Bronchial epithelial cell (primary cell): ENCODE measurements around the gene LGALS7. TPM values are rescaled to one million over a fixed set of nuclear protein-coding genes. Genes with fewer than 3 reads are reported as not detected.
"Not testable (repeated sequence)": the region's sequence is repeated elsewhere in the genome, so short reads cannot be mapped to it uniquely, and the experiment has no call there.

Experiments used
- DNase-seq: peaks from one replicate; pipeline ENCODE4 v3.0.0-alpha.2; 2010; ENCODE audit warnings: low read depth
- FAIRE-seq: peaks from 2 replicates; lab custom pipeline; 2011; peaks lifted over from hg19 to GRCh38; lab: Jason Lieb, UNC
- H3K27me3 ChIP-seq: 2 replicates; pipeline ENCODE4 v1.5.1; 2011; ENCODE audit warnings: low read length; ENCODE audit not compliant: control insufficient read depth, insufficient read depth
- H3K36me3 ChIP-seq: 2 replicates; pipeline ENCODE4 v1.5.1; 2011; ENCODE audit warnings: low read length; ENCODE audit not compliant: control insufficient read depth, insufficient read depth
- H3K4me3 ChIP-seq: 2 replicates; pipeline ENCODE4 v1.5.1; 2011; ENCODE audit warnings: mild to moderate bottlenecking, low read depth, low read length, control low read depth
- total RNA-seq: library from RNA; depleted of rRNA; stranded (reverse); fragments of >200 nt; gene quantifications from 2 replicates; pipeline ENCODE4 v1.2.1, GENCODE V29; 2014
- TF ChIP-seq, protein P1 (sequence below): IDR thresholded peaks from 2 replicates; pipeline ENCODE4 v1.5.1; 2011; ENCODE audit warnings: mild to moderate bottlenecking, moderate library complexity, low read length, control low read depth, inconsistent platforms; ENCODE audit not compliant: insufficient read depth, severe bottlenecking

Gene LGALS7
- total RNA-seq, 1 donor from 2014 or later = 406 TPM

DNA sequence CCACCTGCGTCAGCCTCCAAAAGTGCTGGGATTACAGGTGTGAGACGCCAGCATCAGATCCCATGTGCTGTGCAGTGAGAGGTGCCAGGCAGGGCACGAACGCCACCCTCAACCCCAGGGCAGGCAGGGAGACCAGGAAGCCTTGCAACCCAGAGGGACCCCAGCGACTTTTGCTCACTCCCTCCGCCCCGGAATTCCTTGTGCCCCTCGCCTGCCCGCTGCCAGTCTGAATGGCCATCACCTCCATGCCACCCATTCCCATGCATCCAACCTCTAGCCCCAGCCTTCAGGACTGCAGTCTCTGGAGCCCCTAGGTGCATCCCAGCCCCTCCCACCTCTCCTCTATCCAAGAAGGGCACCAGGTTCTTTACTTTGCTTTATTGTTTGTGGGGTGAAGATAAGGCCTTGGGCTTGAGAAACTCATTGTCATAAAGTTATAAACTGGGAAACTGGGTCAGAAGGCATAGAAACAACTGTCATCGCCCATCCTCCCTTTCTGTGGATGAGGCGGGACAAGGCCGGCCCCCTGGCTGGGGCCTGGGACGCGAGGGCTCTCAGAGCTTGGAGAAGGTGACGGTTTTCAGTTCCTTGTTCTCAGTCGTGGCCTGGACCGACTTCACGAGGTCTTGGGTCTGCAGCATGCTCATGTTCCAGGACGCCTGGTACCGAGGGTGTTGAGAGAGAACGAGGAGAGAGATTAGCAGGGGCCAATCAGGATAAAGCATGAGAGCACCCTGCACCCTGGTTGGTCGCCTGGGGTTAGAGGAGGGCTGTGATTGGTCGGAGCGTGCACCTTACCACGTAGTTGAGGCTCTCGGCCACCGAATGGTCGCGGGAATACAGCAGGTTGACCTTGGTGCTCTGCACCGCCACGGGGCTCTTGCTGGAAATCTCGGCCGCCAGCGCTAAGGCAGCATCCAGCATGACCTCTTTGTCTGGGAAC lies 42.0 kb upstream of the LGALS7 start:
- DNase-seq (no peak), FAIRE-seq (peak; percentile 60)
- TF ChIP-seq, protein P1, sequence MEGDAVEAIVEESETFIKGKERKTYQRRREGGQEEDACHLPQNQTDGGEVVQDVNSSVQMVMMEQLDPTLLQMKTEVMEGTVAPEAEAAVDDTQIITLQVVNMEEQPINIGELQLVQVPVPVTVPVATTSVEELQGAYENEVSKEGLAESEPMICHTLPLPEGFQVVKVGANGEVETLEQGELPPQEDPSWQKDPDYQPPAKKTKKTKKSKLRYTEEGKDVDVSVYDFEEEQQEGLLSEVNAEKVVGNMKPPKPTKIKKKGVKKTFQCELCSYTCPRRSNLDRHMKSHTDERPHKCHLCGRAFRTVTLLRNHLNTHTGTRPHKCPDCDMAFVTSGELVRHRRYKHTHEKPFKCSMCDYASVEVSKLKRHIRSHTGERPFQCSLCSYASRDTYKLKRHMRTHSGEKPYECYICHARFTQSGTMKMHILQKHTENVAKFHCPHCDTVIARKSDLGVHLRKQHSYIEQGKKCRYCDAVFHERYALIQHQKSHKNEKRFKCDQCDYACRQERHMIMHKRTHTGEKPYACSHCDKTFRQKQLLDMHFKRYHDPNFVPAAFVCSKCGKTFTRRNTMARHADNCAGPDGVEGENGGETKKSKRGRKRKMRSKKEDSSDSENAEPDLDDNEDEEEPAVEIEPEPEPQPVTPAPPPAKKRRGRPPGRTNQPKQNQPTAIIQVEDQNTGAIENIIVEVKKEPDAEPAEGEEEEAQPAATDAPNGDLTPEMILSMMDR = no peak

DNA sequence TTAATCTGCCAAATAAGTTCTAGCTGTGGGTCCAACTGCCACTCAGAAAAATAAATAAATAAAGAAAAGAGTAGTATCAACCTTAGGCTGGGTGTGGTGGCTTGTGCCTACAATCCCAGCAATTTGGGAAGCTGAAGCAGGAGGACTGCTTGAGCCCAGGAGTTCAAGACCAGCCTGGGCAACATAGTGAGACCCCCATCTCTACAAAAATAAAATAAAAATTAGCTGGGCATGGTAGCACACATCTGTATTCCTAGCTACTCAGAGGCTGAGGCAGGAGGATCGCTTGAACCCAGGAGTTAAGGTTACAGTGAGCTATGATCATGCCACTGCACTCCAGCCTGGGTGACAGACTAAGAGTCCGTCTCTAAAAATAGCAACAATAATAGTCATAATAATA lies 40.6 kb upstream of the LGALS7 start:
- DNase-seq, H3K36me3 ChIP-seq, H3K4me3 ChIP-seq, FAIRE-seq, H3K27me3 ChIP-seq: not testable (repeated sequence)

More for the DNA sequence above, 42.0 kb upstream of the LGALS7 start:
- H3K4me3 ChIP-seq = no peak overlapping the region
- H3K36me3 ChIP-seq = peaks cover 7% of the 10 kb centered on the region
- no peaks in the 10 kb centered on the region for H3K27me3 ChIP-seq

DNA sequence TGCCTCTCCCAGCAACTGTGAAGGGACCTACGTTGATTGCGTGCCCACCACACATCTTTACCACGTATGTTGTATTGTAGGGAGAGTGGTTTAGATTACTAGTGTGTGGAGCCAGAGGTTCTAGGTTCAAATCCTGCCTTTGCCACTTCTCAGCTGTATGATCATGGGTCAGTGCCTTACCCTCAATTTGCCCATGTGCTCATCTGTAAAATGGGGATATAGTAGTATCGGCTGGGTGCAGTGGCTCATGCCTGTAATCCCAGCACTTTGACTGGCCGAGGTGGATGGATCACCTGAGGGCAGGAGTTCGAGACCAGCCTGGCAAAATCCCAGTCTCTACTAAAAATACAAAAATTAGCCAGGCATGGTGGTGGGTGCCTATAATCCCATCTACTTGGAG lies 40.0 kb upstream of the LGALS7 start:
- FAIRE-seq = no peak
- DNase-seq = no peak
- TF ChIP-seq, protein P1 = no peak
- Histone ChIP-seq H3K36me3 (peaks cover 7% of the 10 kb centered on the region), H3K4me3 (no peak overlapping the region), H3K27me3 (no peaks in the 10 kb centered on the region)

DNA sequence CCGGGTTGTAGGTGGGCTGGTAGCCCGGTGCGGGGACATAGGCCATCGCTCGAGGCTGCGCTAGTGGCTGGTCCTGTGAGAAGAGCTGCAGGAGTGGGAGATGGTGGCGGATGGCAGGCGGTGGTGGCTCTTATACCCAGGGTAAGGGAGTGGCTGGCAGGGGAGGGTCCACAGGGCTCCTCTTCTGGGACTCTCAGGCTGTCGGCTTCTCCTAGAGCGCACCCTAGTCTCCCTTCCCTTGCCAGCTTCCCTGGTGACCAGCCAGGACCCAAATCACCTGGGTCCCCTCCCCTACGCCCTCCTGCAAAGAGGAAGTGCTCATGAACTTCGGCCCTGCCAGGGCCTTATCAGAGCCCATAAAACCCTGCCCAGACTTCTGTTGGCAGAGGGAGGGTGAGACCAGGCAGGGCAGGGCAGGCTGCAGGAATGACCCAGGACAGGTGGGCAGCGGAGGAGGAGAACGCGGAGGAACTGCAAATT lies 39.6 kb upstream of the LGALS7 start, which contains the start of gene LGALS4:
Gene LGALS4 (minus strand): TSS at position 105 of the 480 bp plus-strand sequence. CDS start 59 bp downstream, at position 46.
- TF ChIP-seq, protein P1 = no peak
- DNase-seq (no peak), FAIRE-seq (no peak)
- H3K27me3 ChIP-seq = no peaks in the 10 kb centered on the region
- no peak within 1 kb of the TSS for H3K4me3 ChIP-seq
- H3K36me3 ChIP-seq = peaks cover 7% of the 10 kb centered on the region

DNA sequence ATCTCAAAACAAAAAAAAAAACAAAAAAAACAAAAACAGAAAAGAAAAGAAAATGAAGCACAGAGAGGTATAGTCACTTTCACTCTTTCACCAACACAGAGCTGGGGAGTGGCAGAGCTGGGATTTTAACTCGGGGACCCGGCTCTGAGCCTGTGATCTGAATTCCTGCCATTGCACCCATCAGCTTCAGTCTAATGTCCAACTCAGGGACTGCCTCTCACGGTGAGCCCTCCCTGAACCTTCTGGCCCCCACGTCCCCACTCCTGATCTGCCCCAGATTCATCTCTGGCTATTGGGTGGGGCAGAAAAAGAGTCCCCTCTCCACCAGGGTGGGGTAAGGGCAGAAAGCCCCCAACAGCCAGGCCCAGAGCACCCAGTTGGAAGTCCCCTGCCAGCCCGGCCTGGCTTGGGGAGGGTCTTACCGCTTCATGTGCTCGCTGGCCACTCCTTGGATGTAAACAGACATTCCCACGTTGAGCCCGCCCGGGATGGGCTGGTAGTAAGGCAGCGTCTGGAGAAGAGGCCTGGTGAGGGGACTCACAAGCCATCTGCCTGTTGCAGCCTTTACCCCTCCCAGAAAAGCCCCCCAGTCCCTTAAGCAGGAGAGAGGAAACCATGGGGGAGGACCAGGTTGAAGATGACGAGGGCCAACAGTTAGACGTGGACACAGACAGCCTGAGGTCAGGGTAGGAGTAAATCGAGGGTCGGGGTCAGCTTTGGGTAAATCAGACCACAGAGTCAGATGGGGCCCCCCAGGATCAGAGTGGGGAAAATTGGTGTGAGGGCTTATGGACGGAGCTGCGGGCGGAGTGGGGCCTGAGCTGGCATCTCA lies 38.9 kb upstream of the LGALS7 start:
- H3K36me3 ChIP-seq = peaks cover 4% of the 10 kb centered on the region
- no peak for FAIRE-seq
- H3K4me3 ChIP-seq = no peak overlapping the region
- TF ChIP-seq, protein P1 = no peak
- H3K27me3 ChIP-seq = no peaks in the 10 kb centered on the region
- DNase-seq = no peak
